Progenitor cell of endocrine pancreas (in vitro differentiated cells): ENCODE results near the gene CABS1. TPM values are rescaled to one million over a fixed set of nuclear protein-coding genes. Genes with fewer than 3 reads are reported as not detected.

Experiments used
- DNase-seq: peaks from one replicate; pipeline ENCODE4 v3.0.0; 2021; ENCODE audit warnings: low spot score; ENCODE audit not compliant: unreplicated experiment
- H3K27ac Mint-ChIP-seq: 2 replicates; pipeline ENCODE4 v1.8.0; 2021; ENCODE audit warnings: mild to moderate bottlenecking, moderate library complexity, mixed read lengths
- H3K27me3 Mint-ChIP-seq: 2 replicates; pipeline ENCODE4 v1.8.0; 2021; ENCODE audit warnings: mixed read lengths
- H3K36me3 Mint-ChIP-seq: 2 replicates; pipeline ENCODE4 v1.8.0; 2022; ENCODE audit warnings: mixed read lengths; ENCODE audit not compliant: insufficient read depth
- H3K4me1 Mint-ChIP-seq: 2 replicates; pipeline ENCODE4 v1.8.0; 2021; ENCODE audit warnings: low read depth, mixed read lengths
- H3K4me3 Mint-ChIP-seq: 2 replicates; pipeline ENCODE4 v1.8.0; 2021; ENCODE audit warnings: low read depth, mild to moderate bottlenecking, moderate library complexity, mixed read lengths
- H3K9me3 Mint-ChIP-seq: 2 replicates; pipeline ENCODE4 v1.8.0; 2021; ENCODE audit warnings: low read depth, mixed read lengths
- total RNA-seq: library from RNA; stranded (reverse); gene quantifications from 2 replicates; pipeline ENCODE4 v1.2.1, GENCODE V29; 2021
- TF ChIP-seq, protein P1 (sequence below): fragments of 200-600 bp; sonication (generic); IDR thresholded peaks from one replicate; pipeline ENCODE4 v1.5.0; 2021; ENCODE audit warnings: antibody characterized with exemption, mild to moderate bottlenecking; ENCODE audit not compliant: unreplicated experiment

The CABS1 gene
- total RNA-seq, 1 donor from 2014 or later: not detected

DNA sequence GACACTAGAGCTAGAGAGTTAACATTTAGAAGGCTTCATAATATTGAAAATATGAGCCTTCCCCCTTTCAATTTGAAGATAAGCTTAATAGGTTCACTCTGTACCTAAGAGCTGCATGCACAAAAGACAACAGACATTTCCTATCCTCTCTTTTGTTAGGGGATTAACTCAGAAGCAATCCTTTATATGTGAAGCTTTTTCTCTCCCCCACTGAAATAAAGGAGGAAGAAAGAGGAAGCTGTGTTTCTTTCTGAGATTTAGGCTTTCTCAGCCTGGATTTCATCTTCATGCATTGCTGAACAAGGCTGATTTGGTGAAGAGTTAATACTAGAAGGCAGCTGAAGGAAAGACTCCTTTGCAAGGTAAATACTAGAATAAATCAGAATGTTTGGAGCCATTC, 21.0 kb upstream of the CABS1 start:
- TF ChIP-seq, protein P1, sequence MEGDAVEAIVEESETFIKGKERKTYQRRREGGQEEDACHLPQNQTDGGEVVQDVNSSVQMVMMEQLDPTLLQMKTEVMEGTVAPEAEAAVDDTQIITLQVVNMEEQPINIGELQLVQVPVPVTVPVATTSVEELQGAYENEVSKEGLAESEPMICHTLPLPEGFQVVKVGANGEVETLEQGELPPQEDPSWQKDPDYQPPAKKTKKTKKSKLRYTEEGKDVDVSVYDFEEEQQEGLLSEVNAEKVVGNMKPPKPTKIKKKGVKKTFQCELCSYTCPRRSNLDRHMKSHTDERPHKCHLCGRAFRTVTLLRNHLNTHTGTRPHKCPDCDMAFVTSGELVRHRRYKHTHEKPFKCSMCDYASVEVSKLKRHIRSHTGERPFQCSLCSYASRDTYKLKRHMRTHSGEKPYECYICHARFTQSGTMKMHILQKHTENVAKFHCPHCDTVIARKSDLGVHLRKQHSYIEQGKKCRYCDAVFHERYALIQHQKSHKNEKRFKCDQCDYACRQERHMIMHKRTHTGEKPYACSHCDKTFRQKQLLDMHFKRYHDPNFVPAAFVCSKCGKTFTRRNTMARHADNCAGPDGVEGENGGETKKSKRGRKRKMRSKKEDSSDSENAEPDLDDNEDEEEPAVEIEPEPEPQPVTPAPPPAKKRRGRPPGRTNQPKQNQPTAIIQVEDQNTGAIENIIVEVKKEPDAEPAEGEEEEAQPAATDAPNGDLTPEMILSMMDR: no peak
- no peak overlapping the region for H3K27ac Mint-ChIP-seq
- H3K9me3 Mint-ChIP-seq: no peaks in the 10 kb centered on the region
- H3K36me3 Mint-ChIP-seq: no peaks in the 10 kb centered on the region
- no peaks in the 10 kb centered on the region for H3K27me3 Mint-ChIP-seq
- no peak for DNase-seq
- no peaks in the 10 kb centered on the region for H3K4me1 Mint-ChIP-seq
- H3K4me3 Mint-ChIP-seq: no peak overlapping the region

- DNase-seq: no peak
- Mint-ChIP-seq H3K4me3 (no peak overlapping the region), H3K27ac (no peak overlapping the region), H3K4me1 (no peaks in the 10 kb centered on the region), H3K27me3 (no peaks in the 10 kb centered on the region), H3K36me3 (no peaks in the 10 kb centered on the region), H3K9me3 (peaks cover 3% of the 10 kb centered on the region)
- TF ChIP-seq, protein P1: no peak
These were observed 18.9 kb upstream of the CABS1 start for GRCh38 chr4:70315928-70316327.

GRCh38 chr4:70326052-70326451, 8.7 kb upstream of the CABS1 start:
- no peak overlapping the region for H3K27ac Mint-ChIP-seq
- TF ChIP-seq, protein P1: no peak

GRCh38 chr4:70336043-70336442, 1.3 kb downstream of the CABS1 start:
- H3K4me3 Mint-ChIP-seq: no peak overlapping the region
- H3K9me3 Mint-ChIP-seq: no peaks in the 10 kb centered on the region
- no peak overlapping the region for H3K27ac Mint-ChIP-seq
- TF ChIP-seq, protein P1: no peak
- no peak for DNase-seq
- no peaks in the 10 kb centered on the region for H3K4me1 Mint-ChIP-seq
- no peaks in the 10 kb centered on the region for H3K36me3 Mint-ChIP-seq
- no peaks in the 10 kb centered on the region for H3K27me3 Mint-ChIP-seq

More at GRCh38 chr4:70326052-70326451, 8.7 kb upstream of the CABS1 start:
- H3K9me3 Mint-ChIP-seq: peaks cover 13% of the 10 kb centered on the region
- H3K27me3 Mint-ChIP-seq: no peaks in the 10 kb centered on the region
- DNase-seq: no peak
- no peak overlapping the region for H3K4me3 Mint-ChIP-seq
- H3K4me1 Mint-ChIP-seq: no peaks in the 10 kb centered on the region
- no peaks in the 10 kb centered on the region for H3K36me3 Mint-ChIP-seq

DNA sequence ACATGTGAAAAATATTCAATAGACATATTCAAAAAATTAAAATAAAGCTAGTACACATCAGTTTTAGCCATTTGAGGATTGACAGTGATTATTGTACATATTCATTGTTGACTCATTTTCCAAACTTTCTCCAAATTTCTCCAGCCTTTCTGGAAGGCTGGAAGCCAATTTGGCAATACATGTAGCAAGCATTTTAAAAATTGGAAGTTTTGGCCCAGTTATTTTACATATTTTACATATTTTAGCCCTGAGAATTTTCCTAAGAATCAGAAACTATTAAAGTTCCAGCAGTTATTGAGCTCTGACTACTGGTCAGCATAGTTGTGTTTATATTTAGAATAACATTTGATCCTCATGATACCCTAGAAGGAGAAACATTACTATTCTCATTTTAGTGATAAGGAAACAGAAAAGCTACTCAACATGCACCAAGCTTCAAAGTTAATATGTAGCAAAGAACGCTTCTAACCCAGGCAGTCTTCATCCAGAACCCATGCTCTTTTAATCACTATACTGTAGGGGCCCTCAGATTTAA, 3.2 kb downstream of the CABS1 start:
- no peaks in the 10 kb centered on the region for H3K4me1 Mint-ChIP-seq

More for the DNA sequence above, 3.2 kb downstream of the CABS1 start:
- Mint-ChIP-seq H3K36me3 (no peaks in the 10 kb centered on the region), H3K4me3 (no peak overlapping the region), H3K27ac (no peak overlapping the region), H3K9me3 (no peaks in the 10 kb centered on the region), H3K27me3 (no peaks in the 10 kb centered on the region)
- TF ChIP-seq, protein P1: no peak
- DNase-seq: no peak
